ENCODE measurements around the gene ARRDC2. TPM values are rescaled to one million over a fixed set of nuclear protein-coding genes. Genes with fewer than 3 reads are reported as not detected.

Gene ARRDC2
- total RNA-seq, 1 donor from 2014 or later, result 4.7 TPM

DNA sequence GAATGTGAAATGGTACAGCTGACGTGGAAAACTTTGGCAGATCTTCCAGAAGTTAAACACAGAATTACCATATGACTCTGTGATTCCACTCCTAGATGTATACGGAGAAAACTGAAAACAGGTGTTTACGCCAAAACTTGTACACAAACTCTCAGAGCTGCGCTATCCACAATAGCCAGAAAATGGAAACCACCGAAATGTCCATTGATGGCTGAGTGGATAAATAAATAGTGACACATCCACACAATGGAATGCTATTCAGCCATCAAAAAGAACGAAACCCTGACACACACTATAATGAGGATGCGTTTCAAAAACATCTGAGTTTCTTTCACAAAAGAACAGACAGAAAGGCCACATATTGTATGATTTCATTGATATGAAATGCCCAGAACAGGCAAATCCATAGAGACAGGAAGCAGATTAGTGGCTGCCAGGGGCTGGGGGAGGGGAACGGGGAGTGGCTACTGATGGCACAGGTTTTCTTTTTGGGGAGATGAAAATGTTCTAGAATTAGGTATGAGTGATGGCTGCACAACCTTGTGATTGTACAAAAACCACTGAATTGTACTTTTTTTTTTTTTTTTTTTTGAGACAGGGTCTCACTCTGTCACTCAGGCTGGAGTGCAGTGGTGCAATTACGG lies 45.7 kb downstream of the ARRDC2 start:
- Mint-ChIP-seq H3K36me3 (no peaks in the 10 kb centered on the region), H3K27ac (no peak overlapping the region), H3K27me3 (ENCODE audit: insufficient read depth, low read depth) (peaks cover 10% of the 10 kb centered on the region), H3K9me3 (no peaks in the 10 kb centered on the region), H3K4me3 (no peak overlapping the region), H3K4me1 (peaks cover 7% of the 10 kb centered on the region)
- TF ChIP-seq, protein P1, sequence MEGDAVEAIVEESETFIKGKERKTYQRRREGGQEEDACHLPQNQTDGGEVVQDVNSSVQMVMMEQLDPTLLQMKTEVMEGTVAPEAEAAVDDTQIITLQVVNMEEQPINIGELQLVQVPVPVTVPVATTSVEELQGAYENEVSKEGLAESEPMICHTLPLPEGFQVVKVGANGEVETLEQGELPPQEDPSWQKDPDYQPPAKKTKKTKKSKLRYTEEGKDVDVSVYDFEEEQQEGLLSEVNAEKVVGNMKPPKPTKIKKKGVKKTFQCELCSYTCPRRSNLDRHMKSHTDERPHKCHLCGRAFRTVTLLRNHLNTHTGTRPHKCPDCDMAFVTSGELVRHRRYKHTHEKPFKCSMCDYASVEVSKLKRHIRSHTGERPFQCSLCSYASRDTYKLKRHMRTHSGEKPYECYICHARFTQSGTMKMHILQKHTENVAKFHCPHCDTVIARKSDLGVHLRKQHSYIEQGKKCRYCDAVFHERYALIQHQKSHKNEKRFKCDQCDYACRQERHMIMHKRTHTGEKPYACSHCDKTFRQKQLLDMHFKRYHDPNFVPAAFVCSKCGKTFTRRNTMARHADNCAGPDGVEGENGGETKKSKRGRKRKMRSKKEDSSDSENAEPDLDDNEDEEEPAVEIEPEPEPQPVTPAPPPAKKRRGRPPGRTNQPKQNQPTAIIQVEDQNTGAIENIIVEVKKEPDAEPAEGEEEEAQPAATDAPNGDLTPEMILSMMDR (IDR thresholded peaks at IDR 0.05), result no peak
- TF ChIP-seq EZH2 (IDR thresholded peaks at IDR 0.05) (no peak), EZH2phosphoT487 (IDR thresholded peaks at IDR 0.05) (no peak)
- no peaks in the 10 kb centered on the region for H3K36me3 ChIP-seq
- H4K20me1 ChIP-seq (ENCODE audit: low read depth), result no peaks in the 10 kb centered on the region
- no peak overlapping the region for H3K27ac ChIP-seq
- DNase-seq (ENCODE audit: low spot score), result no peak
- H3K4me2 ChIP-seq, result no peak overlapping the region
- H3F3A ChIP-seq (ENCODE audit: low read depth), result peaks cover 9% of the 10 kb centered on the region
- H3K27me3 ChIP-seq, result no peaks in the 10 kb centered on the region
- H3K9ac ChIP-seq, result no peak overlapping the region
- no peak overlapping the region for H3K4me3 ChIP-seq
- H2AFZ ChIP-seq (replicated peaks), result no peak overlapping the region
- H3K4me1 ChIP-seq, result no peaks in the 10 kb centered on the region
- H3K9me3 ChIP-seq (ENCODE audit: low read depth), result no peaks in the 10 kb centered on the region
- no peaks in the 10 kb centered on the region for H3K79me2 ChIP-seq (ENCODE audit: low read depth)

GRCh38 chr19:18055967-18056366 lies 48.0 kb downstream of the ARRDC2 start:
- H4K20me1 ChIP-seq (ENCODE audit: low read depth), result no peaks in the 10 kb centered on the region
- peaks cover 9% of the 10 kb centered on the region for H3K27me3 Mint-ChIP-seq (ENCODE audit: insufficient read depth, low read depth)
- no peak overlapping the region for H3K27ac Mint-ChIP-seq
- H3K4me3 Mint-ChIP-seq, result no peak overlapping the region
- no peak overlapping the region for H3K9ac ChIP-seq
- DNase-seq (ENCODE audit: low spot score), result no peak
- TF ChIP-seq EZH2 (IDR thresholded peaks at IDR 0.05) (no peak), EZH2phosphoT487 (IDR thresholded peaks at IDR 0.05) (no peak)
- TF ChIP-seq, protein P1 (IDR thresholded peaks at IDR 0.05), result no peak
- H3K9me3 Mint-ChIP-seq, result no peaks in the 10 kb centered on the region
- H2AFZ ChIP-seq (replicated peaks), result no peak overlapping the region
- H3K27me3 ChIP-seq, result no peaks in the 10 kb centered on the region
- H3K4me1 ChIP-seq, result no peaks in the 10 kb centered on the region
- H3K36me3 Mint-ChIP-seq, result no peaks in the 10 kb centered on the region
- peaks cover 11% of the 10 kb centered on the region for H3K4me1 Mint-ChIP-seq
- H3K36me3 ChIP-seq, result no peaks in the 10 kb centered on the region
- no peak overlapping the region for H3K4me2 ChIP-seq
- peaks cover 12% of the 10 kb centered on the region for H3F3A ChIP-seq (ENCODE audit: low read depth)
- H3K4me3 ChIP-seq, result no peak overlapping the region
- no peaks in the 10 kb centered on the region for H3K9me3 ChIP-seq (ENCODE audit: low read depth)
- no peaks in the 10 kb centered on the region for H3K79me2 ChIP-seq (ENCODE audit: low read depth)
- no peak overlapping the region for H3K27ac ChIP-seq

DNA sequence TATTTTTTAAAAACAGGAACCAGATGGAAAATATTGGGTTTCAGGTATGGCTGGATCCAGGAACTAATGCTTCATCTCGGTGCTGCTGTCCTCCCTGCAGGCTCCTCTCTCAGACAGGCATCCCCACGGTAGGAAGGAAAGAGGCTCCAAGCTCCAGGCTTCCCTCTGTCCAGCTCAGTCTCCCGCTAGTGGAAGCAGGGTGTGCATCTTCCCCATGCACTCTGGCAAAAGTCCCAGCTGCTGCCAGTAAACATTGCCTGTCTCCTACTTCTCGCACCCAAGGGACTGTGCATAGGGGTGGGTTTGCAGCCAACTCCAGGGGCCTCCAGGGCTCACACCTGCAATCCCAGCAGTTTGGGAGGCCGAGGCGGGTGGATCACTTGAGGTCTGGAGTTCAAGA lies 49.6 kb downstream of the ARRDC2 start:
- DNase-seq (ENCODE audit: low spot score), result no peak
- H3K4me2 ChIP-seq, result no peak overlapping the region
- H4K20me1 ChIP-seq (ENCODE audit: low read depth), result no peaks in the 10 kb centered on the region
- H3K9me3 ChIP-seq (ENCODE audit: low read depth), result no peaks in the 10 kb centered on the region
- H3K9ac ChIP-seq, result no peak overlapping the region
- no peaks in the 10 kb centered on the region for H3K36me3 ChIP-seq
- H3K9me3 Mint-ChIP-seq, result no peaks in the 10 kb centered on the region
- peak overlapping the region; percentile 72 for H3K27ac Mint-ChIP-seq
- H3K27ac ChIP-seq, result no peak overlapping the region
- H3K27me3 ChIP-seq, result no peaks in the 10 kb centered on the region
- H3K4me1 ChIP-seq, result no peaks in the 10 kb centered on the region
- peaks cover 11% of the 10 kb centered on the region for H3K4me1 Mint-ChIP-seq
- peaks cover 12% of the 10 kb centered on the region for H3F3A ChIP-seq (ENCODE audit: low read depth)
- peaks cover 8% of the 10 kb centered on the region for H3K27me3 Mint-ChIP-seq (ENCODE audit: insufficient read depth, low read depth)
- H3K36me3 Mint-ChIP-seq, result no peaks in the 10 kb centered on the region
- TF ChIP-seq EZH2 (IDR thresholded peaks at IDR 0.05) (no peak), EZH2phosphoT487 (IDR thresholded peaks at IDR 0.05) (no peak)
- no peak overlapping the region for H3K4me3 Mint-ChIP-seq
- H2AFZ ChIP-seq (replicated peaks), result peak overlapping the region; percentile 84
- no peaks in the 10 kb centered on the region for H3K79me2 ChIP-seq (ENCODE audit: low read depth)
- no peak overlapping the region for H3K4me3 ChIP-seq
